Measurements from ENCODE around the gene CFAP77. TPM values are rescaled to one million over a fixed set of nuclear protein-coding genes. Genes with fewer than 3 reads are reported as not detected.

CFAP77 gene
- total RNA-seq, 3 donors from 2014 or later = not detected

DNA sequence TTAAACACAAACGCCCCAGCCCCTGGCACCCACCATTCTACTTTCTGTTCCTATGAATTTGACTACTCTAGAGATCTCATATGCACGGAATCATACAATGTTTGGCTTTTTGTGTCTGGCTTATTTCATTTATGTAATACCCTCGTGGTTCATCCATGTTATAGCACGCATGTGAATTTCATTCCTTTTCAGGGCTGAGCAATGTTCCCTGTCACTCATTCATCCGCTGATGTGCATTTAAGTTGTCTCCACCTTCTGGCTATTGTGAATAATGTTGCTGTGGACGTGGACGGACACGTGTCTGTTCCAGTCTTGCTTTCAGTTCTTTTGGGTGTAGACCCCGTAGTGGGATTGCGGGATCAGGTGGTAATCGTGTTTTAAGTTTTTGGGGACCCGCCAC is 92.5 kb downstream of the CFAP77 start:
- no peak overlapping the region for H3K27ac ChIP-seq
- no peak for DNase-seq (ENCODE audit: low spot score in 2 of 2)
- H3K27me3 ChIP-seq = peaks cover 0 to 21% of the 10 kb centered on the region in 2 donors
- no peak for TF ChIP-seq POLR2A (IDR thresholded peaks at IDR 0.05)
- TF ChIP-seq, protein P1, sequence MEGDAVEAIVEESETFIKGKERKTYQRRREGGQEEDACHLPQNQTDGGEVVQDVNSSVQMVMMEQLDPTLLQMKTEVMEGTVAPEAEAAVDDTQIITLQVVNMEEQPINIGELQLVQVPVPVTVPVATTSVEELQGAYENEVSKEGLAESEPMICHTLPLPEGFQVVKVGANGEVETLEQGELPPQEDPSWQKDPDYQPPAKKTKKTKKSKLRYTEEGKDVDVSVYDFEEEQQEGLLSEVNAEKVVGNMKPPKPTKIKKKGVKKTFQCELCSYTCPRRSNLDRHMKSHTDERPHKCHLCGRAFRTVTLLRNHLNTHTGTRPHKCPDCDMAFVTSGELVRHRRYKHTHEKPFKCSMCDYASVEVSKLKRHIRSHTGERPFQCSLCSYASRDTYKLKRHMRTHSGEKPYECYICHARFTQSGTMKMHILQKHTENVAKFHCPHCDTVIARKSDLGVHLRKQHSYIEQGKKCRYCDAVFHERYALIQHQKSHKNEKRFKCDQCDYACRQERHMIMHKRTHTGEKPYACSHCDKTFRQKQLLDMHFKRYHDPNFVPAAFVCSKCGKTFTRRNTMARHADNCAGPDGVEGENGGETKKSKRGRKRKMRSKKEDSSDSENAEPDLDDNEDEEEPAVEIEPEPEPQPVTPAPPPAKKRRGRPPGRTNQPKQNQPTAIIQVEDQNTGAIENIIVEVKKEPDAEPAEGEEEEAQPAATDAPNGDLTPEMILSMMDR (IDR thresholded peaks at IDR 0.05) = no peak
- TF ChIP-seq POLR2AphosphoS5 (IDR thresholded peaks at IDR 0.05) = no peak
- no peaks in the 10 kb centered on the region for H3K36me3 ChIP-seq
- no peak overlapping the region for H3K4me3 ChIP-seq
- H3K4me1 ChIP-seq = no peaks in the 10 kb centered on the region
- intact Hi-C loops (cut with DNase I; ENCODE audit: low total_unique reads) = no loop called here
- H3K9me3 ChIP-seq = no peaks in the 10 kb centered on the region

DNA sequence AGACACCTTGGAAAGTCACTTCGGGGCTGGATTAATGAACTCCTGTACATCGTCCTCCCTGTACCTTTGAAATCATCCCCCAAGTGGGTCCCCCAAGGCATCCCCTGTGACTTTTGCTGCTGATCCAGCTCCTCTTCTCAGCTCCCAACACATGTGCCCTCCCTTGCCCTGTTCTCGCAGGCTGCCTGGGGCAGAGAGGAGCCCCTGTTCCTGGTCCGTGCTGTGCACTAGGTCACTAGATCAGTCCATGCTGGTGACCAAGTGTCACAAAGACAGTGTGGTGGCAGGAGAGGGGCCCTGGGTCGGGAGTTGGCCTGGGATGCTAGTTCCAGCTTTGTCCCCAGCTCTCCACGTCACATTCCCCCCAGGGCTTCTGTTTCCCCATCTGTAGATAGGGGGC is 93.1 kb downstream of the CFAP77 start:
- H3K27me3 ChIP-seq = peaks cover 0 to 21% of the 10 kb centered on the region in 2 donors
- intact Hi-C loops (cut with DNase I; ENCODE audit: low total_unique reads) = no loop called here
- H3K27ac ChIP-seq = no peak overlapping the region

DNA sequence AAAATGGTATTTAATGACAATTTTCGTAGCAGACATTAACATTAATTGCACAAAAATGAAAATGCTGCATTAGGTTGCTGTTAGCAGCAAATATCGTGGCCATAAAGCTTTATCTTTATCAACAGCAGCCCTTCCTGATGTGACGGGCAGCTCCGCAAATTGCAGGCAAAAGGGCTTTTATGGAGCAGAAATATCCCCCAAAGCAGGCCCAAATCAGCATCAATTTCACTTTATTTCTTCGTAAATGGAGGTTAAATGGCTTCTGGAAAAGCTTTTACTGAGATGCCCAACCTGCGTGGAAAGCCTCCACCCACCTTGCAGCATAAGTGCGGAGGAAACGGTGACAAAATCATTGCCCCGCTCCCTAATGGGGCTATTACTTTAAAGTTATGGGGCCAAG is 94.5 kb downstream of the CFAP77 start:
- intact Hi-C loops (cut with DNase I; ENCODE audit: low total_unique reads) = no loop called here
- Histone ChIP-seq H3K27me3 (peaks cover 0 to 21% of the 10 kb centered on the region in 2 donors), H3K4me1 (no peaks in the 10 kb centered on the region), H3K4me3 (no peak overlapping the region), H3K9me3 (no peaks in the 10 kb centered on the region), H3K27ac (no peak overlapping the region), H3K36me3 (no peaks in the 10 kb centered on the region)
- DNase-seq (ENCODE audit: low spot score in 2 of 2) = no peak
- TF ChIP-seq, protein P1 (IDR thresholded peaks at IDR 0.05) = no peak
- TF ChIP-seq POLR2AphosphoS5 (IDR thresholded peaks at IDR 0.05) = no peak
- no peak for TF ChIP-seq POLR2A (IDR thresholded peaks at IDR 0.05)

More for the DNA sequence above, 93.1 kb downstream of the CFAP77 start:
- Histone ChIP-seq H3K9me3 (no peaks in the 10 kb centered on the region), H3K4me1 (no peaks in the 10 kb centered on the region), H3K36me3 (no peaks in the 10 kb centered on the region), H3K4me3 (no peak overlapping the region)
- no peak for DNase-seq (ENCODE audit: low spot score in 2 of 2)
- TF ChIP-seq POLR2AphosphoS5 (IDR thresholded peaks at IDR 0.05) (no peak), POLR2A (IDR thresholded peaks at IDR 0.05) (no peak)
- TF ChIP-seq, protein P1 (IDR thresholded peaks at IDR 0.05) = no peak

DNA sequence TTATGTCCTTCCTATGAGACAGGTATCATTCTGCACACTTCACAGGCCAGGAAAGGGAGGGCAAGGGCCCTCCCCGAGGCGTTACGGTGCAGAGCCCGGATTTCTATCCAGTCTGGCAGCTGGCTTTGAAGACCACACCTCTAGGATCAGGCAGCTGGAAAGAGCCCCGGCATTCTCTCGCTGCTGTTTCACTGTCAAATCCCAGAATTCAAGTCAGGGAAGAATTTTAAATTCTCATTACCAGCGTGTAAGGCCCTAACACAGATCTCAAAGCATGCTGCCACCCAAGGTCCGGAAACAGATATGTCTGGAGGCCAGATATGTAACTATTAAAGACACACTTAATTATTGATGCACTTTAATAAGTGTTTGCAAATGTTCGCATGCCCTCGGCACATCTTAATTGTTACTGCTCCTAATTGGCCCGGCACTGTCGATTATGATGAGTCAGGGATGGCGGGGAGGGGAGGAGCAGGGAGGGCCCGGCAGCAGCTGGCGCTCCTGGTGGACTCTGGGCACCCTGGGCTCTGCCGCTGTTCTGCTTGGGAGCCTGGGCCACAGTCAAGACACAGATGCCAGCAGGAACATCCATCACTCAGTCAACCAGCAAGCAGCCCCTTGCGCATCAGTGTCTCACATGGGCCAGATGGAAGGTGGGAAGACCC is 96.1 kb downstream of the CFAP77 start:
- Histone ChIP-seq H3K27ac (no peak overlapping the region), H3K4me3 (no peak overlapping the region), H3K4me1 (no peaks in the 10 kb centered on the region), H3K36me3 (no peaks in the 10 kb centered on the region), H3K27me3 (peaks cover 0 to 23% of the 10 kb centered on the region in 2 donors), H3K9me3 (no peaks in the 10 kb centered on the region)
- intact Hi-C loops (cut with DNase I; ENCODE audit: low total_unique reads) = no loop called here
- no peak for TF ChIP-seq POLR2AphosphoS5 (IDR thresholded peaks at IDR 0.05)
- no peak for TF ChIP-seq POLR2A (IDR thresholded peaks at IDR 0.05)
- TF ChIP-seq, protein P1 (IDR thresholded peaks at IDR 0.05) = no peak
- no peak for DNase-seq (ENCODE audit: low spot score in 2 of 2)

DNA sequence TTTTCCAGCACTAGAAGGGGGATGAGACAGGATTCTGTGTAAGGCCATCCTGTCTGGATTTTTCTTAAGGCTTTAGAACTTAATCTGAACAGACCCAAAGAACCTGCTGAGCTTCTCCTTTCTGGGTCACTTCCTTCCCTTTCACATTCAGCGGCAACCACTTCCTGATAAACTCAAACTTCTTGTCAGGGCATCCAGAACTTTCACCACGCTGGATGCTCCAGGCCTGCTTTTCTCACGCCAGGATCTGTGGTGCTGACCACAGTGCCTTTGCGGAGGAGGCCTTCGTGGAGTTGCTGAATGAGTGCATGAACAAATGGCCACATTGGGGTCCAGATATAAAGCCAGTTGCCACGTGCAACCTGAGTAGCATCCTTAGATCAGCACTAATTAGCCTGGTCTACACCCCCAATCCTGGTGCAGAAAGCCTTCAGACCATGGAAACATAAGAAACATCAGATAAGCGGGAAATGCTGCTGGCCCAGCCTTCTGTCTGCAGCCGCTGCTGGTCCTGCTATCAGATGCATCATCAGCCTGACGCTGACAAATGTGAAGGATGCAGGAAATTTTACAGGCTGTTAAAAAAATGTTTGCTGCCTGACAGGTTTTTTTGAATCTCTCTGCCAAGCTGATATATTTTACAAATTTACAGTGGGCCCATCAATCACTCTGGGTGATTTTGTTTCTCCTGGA is 97.1 kb downstream of the CFAP77 start:
- peaks cover 0 to 26% of the 10 kb centered on the region in 2 donors for H3K27me3 ChIP-seq
- intact Hi-C loops (cut with DNase I; ENCODE audit: low total_unique reads) = no loop called here
- no peak overlapping the region for H3K27ac ChIP-seq
- H3K4me1 ChIP-seq = no peaks in the 10 kb centered on the region
- H3K9me3 ChIP-seq = no peaks in the 10 kb centered on the region
- no peak for DNase-seq (ENCODE audit: low spot score in 2 of 2)
- H3K4me3 ChIP-seq = no peak overlapping the region
- TF ChIP-seq POLR2A (IDR thresholded peaks at IDR 0.05) = no peak
- TF ChIP-seq POLR2AphosphoS5 (IDR thresholded peaks at IDR 0.05) = no peak
- TF ChIP-seq, protein P1 (IDR thresholded peaks at IDR 0.05) = no peak
- H3K36me3 ChIP-seq = no peaks in the 10 kb centered on the region

All from breast epithelium (tissue), 4 donors.